Uterus (tissue), 2 donors: ENCODE results near the gene TLE5.

Experiments
- CTCF ChIP-seq, 4 experiments: fragments of 200-600 bp in 2 of 4; fragments of 450-650 bp in 2 of 4; sonication (generic) in 2 of 4; IDR thresholded peaks; one replicate each; pipeline ENCODE4 v1.5.1; 2016 to 2019; ENCODE audit warnings: antibody characterized with exemption in 4 of 4, mild to moderate bottlenecking in 2 of 4, moderate library complexity in 1 of 4
- POLR2A ChIP-seq, 2 donors: fragments of 450-650 bp; IDR thresholded peaks; one replicate each; pipeline ENCODE4 v1.6.1; 2016; ENCODE audit warnings: antibody characterized with exemption in 2 of 2, mild to moderate bottlenecking in 1 of 2, moderate library complexity in 1 of 2

GRCh38 chr19:3060857-3061181 is 1.5 kb downstream of the TLE5 start:
- TF ChIP-seq CTCF (IDR thresholded peaks at IDR 0.05) (no peak), POLR2A (IDR thresholded peaks at IDR 0.05) (no peak)
